NCI-H82 treated with DMSO at 0.1 percent for 48 hours (cell line): Measurements from ENCODE around the gene MAP3K20.
"Not testable (repeated sequence)": the region's sequence is repeated elsewhere in the genome, so short reads cannot be mapped to it uniquely, and the experiment has no call there.

Experiments
- DNase-seq: peaks from one replicate; lab custom pipeline; 2025; ENCODE audit not compliant: unreplicated experiment; lab: John Stamatoyannopoulos, UW

MAP3K20 gene

GRCh38 chr2:173075781-173076580 lies at the start of gene MAP3K20:
MAP3K20 (plus strand) TSS chr2:173075846; CDS start chr2:173091032, 15,186 bp downstream.
- peak; percentile 32 for DNase-seq

GRCh38 chr2:173026479-173026878 lies 49.2 kb upstream of the MAP3K20 start:
- no peak for DNase-seq

DNA sequence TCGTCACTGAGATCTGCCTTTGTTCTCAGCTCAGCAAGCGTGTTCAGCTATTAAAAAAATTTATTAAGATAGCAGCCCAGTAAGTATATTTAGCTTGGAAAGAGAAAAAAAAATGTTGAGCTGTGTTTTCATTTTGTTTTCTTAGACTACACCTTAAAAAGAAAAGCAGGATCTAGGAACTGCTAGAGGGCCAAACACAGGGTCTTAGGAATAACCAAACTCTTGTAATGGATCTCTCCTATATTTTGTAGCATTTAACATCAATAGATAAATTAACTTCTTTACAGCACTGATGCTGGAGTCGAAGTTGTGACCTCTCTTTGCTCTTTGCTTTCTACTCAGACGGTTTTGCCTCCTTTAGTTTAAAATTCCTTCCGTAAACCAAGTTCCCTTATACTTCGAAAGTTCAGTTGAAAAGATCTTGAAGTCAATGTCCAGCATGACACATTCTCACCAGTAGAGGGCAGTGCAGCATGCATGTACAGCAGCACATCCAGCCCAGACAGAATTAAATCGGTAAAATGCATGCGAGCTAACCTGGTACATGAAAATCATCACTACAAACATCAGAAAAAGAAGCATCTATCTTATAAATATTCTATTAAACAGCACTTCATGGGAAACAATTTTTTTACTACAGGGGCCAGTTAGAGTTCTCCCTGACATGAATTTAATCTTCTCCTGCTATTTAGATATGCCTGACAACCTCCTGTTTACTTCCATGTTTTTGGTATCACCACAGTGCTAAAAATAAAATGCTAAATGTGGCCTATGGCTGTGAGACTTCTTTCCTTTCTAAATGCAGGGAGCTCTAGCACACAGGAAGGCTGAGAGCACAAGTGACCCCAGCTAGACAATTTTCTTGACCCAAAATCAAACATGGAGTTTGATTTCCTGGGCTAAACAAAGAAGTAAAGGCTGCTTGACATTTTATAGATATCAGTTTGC lies 48.2 kb upstream of the MAP3K20 start:
- DNase-seq, result peak; percentile 80

DNA sequence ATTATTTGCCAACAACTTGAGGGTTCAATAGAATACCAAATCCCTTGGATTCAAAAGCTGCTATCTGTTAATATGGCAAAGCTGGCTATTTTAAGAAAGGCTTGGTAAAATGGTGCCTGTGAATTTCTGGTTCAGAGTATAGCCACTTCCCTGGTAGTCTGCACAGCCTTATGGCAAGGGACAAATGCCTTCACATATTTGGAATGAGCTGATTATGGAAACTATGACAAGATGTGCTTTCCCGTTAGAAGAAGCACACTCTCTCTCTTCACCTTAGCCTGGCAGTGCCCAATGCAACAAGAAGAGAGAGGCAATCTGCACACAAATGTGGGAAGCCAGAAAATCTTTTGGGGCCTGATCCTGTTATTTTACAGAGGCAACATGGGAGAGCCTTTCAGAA lies 47.5 kb upstream of the MAP3K20 start:
- no peak for DNase-seq

- DNase-seq, result no peak
These were observed 47.0 kb upstream of the MAP3K20 start for GRCh38 chr2:173028671-173029070.

DNA sequence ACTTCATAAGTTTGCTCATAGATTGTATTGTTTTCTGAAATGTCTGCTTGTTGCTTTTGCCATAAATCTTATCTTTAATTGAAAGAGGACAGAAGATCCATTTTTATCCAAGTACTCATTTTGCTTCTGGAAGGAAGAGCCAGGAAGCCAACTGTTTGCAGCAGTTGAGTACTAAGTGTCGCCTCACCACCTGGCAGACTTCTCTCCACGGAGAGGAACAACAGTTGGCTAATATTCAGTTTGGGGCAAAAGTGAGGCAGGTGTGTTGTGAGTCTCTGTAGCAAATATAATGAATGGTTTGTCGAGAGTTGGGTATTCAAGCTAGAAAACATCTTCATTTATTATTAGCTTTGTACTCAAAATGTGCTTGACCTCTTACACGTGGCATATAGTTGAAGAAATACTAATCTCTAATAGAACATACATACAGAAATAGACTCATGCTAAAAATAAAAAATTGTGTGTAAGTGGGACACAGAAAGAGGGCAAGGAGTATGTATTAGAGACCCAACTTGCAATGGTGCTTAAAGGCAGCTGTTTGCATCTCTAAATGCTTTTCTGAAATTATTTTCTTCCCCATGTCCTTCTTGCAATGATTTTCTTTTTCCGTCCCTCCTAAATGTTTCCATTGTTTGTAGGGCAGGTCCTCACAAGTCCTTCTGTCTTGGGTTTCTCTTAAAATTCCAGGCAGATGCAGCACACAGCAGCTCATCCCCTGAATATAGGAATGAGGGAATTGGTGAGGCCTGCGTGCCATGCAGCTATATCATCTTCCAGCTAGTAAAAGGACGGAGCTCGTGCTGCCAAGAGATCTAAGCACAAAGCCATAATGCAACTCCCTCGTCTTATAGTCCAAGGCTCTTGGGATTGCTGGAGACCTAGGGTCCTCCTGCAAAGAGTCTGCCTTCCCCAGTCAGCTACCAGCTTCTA lies 44.8 kb upstream of the MAP3K20 start:
- no peak for DNase-seq

- DNase-seq, result no peak
These were observed 43.6 kb upstream of the MAP3K20 start for GRCh38 chr2:173032032-173032431.

- DNase-seq, result no peak
These were observed 42.6 kb upstream of the MAP3K20 start for GRCh38 chr2:173033084-173033483.

- no peak for DNase-seq
These were observed 41.5 kb upstream of the MAP3K20 start for GRCh38 chr2:173034143-173034542.

GRCh38 chr2:173037245-173038120 lies 38.2 kb upstream of the MAP3K20 start:
- DNase-seq, result peak; percentile 55

- DNase-seq, result not testable (repeated sequence)
These were observed 37.4 kb upstream of the MAP3K20 start for GRCh38 chr2:173038257-173038656.

GRCh38 chr2:173040729-173041128 lies 34.9 kb upstream of the MAP3K20 start:
- DNase-seq, result no peak

DNA sequence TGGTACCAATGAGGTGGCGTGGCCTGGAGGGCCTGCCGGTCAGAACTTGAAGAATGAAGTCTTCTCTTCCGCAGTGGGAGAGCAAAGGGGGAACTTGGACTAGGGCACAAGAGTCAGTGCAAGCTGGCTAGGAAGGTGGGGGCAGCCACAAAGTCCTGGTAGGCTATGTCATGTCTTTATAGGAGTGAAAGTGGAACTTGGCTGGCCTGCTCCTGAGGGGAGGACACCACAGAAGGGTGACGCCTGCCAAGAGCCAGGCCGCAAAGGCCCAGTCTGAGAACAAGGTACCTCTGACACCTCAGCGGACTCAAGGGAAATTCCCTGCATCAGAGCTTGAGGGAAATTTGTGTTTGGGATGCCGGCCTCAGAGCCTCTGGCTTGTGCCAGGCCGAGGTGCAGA lies 32.2 kb upstream of the MAP3K20 start:
- no peak for DNase-seq

- no peak for DNase-seq
These were observed 31.6 kb upstream of the MAP3K20 start for GRCh38 chr2:173043897-173044519.

DNA sequence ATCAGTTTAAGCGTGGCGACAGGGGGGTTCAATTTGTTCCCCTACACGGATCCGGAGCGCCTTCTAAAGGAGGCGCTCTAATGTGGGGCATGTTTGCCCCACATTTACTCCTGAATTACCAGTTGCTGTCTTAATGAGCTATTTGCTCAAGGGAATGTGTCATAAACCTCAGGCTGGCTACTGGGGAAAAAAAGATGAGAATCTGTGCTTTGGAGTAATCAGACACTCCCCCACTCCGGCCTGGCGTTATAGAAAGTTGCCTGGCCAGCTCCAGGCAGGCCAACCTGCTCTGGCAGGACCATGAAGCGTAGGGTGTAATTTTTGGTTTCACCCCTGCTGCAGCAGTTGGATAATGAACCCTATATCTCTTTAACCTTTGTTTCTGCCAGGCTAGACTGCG lies 31.0 kb upstream of the MAP3K20 start:
- DNase-seq, result no peak

- no peak for DNase-seq
These were observed 30.5 kb upstream of the MAP3K20 start for GRCh38 chr2:173045181-173045580.

DNA sequence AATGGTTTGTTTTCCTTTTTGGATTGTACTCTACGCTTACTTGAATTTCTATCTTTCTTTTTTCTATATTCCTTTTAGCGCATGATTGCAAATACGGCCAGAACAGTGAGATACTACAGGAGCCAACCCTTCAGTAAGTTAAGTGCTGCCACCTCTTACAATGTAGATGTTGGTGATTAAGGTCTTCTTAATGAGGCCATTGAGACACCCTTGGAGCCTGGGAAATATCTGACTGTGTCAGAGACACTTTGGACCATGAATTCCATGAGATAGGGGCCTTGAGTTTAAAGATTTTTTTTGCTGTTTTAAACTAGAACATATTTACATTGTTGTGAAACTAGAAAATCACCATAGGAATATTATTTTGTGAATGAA lies 27.1 kb upstream of the MAP3K20 start:
- no peak for DNase-seq

GRCh38 chr2:173048897-173049661 lies 26.6 kb upstream of the MAP3K20 start:
- peak; percentile 58 for DNase-seq

GRCh38 chr2:173049831-173050230 lies 25.8 kb upstream of the MAP3K20 start:
- no peak for DNase-seq
